Cerebellar cortex (tissue), 1 donor: ENCODE results near the gene EPX.
"Not testable (repeated sequence)": the region's sequence is repeated elsewhere in the genome, so short reads cannot be mapped to it uniquely, and the experiment has no call there.

Experiments
- DNase-seq: peaks from one replicate; pipeline ENCODE4 v3.0.0-alpha.2; 2015; ENCODE audit warnings: low spot score

Gene EPX, protein sequence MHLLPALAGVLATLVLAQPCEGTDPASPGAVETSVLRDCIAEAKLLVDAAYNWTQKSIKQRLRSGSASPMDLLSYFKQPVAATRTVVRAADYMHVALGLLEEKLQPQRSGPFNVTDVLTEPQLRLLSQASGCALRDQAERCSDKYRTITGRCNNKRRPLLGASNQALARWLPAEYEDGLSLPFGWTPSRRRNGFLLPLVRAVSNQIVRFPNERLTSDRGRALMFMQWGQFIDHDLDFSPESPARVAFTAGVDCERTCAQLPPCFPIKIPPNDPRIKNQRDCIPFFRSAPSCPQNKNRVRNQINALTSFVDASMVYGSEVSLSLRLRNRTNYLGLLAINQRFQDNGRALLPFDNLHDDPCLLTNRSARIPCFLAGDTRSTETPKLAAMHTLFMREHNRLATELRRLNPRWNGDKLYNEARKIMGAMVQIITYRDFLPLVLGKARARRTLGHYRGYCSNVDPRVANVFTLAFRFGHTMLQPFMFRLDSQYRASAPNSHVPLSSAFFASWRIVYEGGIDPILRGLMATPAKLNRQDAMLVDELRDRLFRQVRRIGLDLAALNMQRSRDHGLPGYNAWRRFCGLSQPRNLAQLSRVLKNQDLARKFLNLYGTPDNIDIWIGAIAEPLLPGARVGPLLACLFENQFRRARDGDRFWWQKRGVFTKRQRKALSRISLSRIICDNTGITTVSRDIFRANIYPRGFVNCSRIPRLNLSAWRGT

DNA sequence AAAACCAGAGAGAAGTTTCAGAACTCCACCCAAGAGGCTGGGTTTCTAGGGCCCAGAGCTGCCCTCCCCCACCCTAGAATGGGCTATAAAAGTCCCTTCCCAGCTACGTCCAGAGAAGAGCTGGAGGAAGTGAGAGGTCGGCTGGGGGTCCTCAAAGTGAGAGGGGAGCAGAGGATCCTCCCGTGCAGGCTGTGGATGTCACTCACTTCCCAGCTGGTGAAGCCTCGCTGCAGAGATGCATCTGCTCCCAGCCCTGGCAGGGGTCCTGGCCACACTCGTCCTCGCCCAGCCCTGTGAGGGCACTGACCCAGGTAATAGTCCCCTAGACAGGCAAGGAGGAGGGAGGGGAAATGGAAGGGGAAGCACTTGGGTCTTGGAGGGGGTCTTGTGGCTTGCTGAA lies at the start of gene EPX:
Gene EPX, plus strand, starts transcription at position 115 of the 400 bp plus-strand sequence. Its CDS starts 121 bp downstream, at position 236.
- no peak for DNase-seq

DNA sequence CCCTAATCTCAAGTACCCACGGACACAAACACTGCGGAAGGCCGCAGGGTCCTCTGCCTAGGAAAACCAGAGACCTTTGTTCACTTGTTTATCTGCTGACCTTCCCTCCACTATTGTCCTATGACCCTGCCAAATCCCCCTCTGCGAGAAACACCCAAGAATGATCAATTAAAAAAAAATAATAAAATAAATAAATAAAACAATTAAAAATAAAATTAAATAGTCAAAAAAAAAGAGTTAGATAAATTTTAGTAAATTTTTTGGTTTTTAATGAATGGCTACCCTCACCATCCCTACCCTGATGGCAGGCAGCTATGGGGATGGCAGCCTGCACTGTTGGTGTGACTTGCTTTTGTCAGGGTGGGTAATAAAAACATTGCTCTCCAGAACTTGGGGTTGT lies 49.2 kb upstream of the EPX start:
- DNase-seq = not testable (repeated sequence)

DNA sequence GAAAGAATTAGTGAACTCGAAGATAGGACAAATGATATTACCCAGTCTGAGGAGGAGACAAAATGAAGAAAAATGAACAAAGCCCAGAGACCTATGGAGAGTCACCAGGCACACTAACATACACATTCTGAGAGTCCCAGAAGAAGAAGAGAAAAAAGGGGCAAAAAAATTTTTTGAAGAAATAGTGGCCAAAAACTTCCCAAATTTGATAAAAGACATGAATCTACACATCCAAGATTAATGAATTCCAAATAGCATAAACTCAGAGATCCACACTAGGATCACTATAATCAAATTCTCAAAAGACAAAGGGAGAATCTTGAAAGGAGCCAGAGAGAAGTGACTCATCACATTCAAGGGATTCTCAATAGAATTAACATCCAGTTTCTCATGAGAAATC lies 47.7 kb upstream of the EPX start:
- no peak for DNase-seq

DNA sequence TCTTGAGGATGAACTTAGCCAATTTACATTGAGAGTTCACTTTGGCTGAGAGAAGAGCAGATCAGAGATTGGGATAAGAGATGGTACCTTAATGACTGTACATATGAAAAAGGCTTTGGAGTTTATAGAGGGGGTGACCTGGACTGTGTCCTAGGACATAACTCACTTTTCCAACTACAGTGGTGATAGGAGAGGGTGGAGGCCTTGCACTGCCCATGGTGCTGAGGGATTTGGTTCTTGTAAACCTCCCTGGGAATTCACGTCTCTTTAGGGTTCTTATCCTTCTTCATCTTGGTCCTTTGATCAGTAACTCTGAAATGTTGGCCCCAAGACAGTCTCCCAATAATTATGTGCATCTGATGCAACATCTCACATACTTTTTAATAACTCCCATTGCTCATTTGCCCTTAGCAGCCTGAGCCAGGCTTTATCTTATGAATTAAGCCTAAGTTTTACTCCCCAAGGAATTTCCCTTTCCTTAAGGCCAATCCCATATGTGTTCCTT lies 44.5 kb upstream of the EPX start, which contains the start of gene OR4D1:
Gene OR4D1, plus strand, starts transcription at position 455 of the 505 bp plus-strand sequence. CDS start 6,770 bp downstream, outside the sequence.
- DNase-seq = no peak

DNA sequence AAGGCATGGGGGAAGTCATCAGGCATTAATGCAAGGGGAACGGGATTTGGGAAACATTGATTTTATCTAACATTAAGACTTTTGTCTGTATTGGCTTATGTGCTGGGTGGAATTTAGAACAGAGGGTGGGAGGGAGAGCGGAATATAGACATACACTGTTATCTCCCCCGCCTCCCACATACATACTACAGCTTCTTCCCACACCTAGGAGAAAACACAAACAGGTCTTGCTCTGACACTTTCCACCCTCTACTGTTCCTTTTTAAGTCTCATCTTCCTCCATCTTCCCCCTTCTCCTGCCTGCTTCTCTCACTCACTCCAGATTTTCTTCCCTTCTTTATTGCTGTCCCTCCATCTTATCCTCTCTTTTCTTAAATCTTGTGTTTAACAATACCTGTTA lies 43.9 kb upstream of the EPX start:
- DNase-seq = no peak

DNA sequence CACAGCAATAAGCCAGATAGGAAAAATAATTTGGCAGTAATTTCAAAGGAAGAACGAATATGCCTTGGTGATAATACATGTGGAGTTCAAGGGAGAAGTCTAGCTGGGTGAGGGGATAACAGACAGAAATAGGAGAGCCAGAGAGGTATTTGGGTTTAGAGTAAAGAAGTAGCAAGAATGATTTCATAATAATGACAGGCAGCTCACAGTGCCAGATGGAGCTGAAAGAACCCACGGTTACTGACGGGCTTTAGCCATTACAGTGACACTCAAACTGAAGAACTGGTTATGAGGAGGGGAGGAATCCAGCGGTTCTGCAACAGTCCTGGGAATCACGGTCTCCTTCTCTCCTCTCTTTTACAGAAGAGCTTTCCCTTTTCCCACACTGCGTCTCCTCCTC lies 42.1 kb upstream of the EPX start:
- DNase-seq = no peak

DNA sequence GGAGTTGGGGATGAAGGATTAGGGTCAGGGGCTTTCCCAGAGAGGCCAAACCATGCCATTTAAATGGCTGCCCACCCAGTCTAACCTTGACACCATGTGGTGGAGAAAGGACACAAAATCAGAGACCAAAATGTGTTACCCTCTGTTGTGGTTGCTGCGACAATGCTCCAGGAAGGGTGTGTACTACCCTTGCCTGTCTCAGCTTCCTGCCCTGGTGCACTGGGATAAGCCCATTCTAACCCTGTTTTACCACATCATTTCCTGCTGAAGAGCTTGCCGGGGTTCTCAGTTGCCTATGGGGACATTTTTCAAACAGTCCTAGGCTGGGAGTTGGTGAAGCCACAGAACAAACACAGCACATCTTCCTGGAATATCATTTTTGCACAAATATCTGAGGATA lies 39.5 kb upstream of the EPX start:
- DNase-seq = no peak

DNA sequence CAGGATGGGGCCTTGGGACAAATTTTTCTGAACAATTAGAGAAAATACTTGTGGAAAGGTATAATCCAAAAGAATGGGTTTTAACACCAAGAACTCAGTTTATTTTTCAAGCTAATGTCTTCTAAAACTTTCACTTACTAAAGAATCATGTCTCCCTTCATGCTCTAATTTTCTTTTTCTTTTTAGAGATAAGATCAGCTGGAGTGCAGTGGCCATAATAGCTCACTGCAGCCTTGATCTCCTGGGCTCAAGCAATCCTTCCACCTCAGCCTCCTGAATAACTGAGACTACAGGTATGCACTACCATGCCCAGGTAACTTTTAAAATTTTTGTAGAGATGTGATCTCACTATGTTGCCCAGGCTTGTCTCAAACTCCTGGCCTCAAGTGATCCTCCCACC lies 38.9 kb upstream of the EPX start:
- no peak for DNase-seq

DNA sequence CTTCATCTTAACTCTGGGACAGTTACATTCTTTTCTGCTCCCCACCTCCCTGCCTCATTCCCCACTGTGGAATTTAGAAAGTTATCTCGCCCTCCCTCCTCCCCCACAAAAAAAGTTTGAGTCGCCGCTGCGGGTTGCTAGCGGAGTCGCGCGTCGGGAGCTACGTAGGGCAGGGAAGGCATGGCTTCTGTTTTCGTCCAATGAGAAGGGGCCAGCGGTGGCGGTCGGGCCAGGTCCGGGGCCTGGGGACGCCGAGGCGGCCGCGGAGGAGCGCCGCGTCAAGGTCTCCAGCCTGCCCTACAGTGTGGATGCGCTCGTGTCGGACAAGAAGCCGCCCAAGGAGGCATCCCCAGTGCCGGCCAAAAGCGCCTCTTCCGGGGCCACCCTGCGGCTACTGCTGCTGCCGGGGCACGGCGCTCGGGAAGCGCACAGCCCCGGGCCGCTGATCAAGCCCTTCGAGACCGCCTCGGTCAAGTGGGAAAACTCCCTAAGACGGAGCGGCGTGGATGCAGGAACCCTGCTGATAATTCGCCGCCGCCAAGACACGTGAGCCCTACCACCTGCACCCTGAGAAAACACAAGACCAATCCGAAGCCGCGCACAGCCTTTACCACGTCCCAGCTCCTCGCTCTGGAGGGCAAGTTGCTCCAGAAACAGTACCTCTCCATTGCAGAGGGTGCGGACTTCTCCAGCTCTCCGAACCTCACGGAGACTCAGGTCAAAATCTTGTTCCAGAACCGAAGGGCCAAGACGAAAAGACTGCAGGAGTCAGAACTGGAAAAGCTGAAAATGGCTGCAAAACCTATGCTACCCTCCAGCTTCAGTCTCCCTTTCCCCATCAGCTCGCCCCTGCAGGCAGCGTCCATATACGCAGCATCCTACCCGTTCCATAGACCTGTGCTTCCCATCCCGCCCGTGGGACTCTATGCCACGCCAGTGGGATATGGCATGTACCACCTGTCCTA lies 35.4 kb upstream of the EPX start:
- DNase-seq = peak; percentile 55

DNA sequence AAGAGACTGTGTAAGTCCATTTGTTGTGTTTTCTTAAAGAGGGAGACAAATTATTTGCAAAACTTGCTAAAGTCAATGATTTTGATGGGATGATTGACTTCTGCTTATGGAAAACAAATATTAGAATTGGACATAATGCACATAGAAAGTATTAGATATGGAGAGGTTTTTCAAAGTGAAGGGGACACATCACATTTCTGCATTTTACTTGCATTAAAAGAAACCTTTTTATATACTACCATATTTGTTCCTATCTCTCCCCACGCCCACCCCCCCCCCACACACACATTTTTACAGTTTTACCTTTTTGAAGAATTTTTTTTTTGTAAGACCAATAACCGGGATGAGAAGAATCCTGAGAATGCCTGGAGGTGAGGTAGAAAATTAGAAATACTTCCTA lies 34.3 kb upstream of the EPX start:
- no peak for DNase-seq

DNA sequence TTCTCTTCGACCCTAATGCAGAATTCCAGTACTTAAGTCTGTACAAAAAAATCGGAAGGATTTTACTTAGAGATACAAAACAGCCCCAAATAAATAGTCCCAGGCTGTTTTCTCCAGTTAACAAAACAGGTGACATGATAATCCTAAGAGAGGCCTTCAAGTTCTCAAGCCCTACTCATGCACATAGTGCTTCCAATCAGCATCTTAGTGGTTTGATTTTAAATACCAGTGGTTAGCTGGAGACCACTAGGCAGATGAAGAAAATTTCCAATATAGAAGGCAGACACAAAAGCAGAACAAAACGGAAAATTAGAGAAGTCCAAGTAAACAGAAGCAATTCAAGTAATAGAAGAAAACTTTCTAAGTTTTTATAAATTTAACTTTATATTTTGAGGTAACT lies 31.0 kb upstream of the EPX start:
- DNase-seq = no peak

DNA sequence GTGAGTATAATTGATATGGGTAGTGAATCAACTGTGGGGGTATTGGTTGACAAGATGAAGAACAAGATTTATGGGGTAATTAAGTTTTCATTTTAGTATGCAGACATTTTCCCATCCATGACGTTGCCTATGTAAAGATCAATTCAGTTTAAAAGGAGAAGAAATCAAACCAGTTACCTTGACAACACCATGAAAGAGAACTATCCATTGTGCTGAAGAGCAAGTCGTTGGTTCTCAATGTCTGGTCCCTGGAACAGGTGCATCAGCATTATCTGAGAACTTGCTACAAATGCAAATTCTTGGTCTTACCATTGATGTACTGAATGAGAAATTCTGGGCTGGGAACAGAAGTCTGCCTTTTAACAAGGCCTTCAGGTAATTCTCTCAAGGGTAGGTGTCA lies 26.5 kb upstream of the EPX start:
- DNase-seq = no peak

DNA sequence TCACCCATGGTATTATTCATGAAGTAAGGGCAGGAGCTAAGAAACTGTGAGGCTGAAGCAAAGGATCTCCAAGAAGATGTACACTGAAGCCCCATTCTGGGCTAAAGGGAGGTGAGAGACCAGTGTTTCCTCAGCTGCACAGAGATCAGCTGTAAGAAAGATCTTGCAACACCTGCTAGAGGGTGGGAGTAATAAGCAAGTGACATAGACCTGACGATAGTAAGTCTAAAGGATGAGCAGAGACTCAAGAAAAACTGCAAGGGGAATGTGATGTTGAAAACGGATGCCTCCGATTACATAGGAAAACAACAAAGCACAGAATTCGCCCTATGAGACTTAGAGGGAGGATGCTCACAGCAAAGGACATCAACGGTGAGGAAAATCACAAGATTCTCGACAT lies 25.8 kb upstream of the EPX start, which contains the start of gene OR4D2:
Gene OR4D2, plus strand, starts transcription at position 301 of the 400 bp plus-strand sequence. CDS start 2,674 bp downstream, outside the sequence.
- DNase-seq = no peak

DNA sequence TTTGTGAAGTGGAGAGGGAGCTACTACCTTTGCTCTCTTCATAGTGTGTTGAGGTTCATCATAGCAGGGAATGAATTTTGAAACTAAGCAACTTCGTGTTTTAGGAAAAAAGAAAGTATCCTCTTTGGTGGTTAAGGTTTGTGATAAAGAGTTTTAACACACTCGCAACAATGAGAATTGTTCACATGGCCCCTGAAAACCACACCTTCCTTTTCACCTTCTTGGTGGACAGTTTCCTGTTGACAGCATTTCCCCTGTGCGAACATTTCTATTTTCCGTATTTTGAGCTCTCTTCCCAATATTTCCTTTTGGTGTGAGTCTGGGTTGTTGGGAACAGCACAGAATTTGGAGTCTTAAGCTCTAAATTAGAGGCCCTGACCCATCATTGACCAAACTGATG lies 21.9 kb upstream of the EPX start:
- no peak for DNase-seq

DNA sequence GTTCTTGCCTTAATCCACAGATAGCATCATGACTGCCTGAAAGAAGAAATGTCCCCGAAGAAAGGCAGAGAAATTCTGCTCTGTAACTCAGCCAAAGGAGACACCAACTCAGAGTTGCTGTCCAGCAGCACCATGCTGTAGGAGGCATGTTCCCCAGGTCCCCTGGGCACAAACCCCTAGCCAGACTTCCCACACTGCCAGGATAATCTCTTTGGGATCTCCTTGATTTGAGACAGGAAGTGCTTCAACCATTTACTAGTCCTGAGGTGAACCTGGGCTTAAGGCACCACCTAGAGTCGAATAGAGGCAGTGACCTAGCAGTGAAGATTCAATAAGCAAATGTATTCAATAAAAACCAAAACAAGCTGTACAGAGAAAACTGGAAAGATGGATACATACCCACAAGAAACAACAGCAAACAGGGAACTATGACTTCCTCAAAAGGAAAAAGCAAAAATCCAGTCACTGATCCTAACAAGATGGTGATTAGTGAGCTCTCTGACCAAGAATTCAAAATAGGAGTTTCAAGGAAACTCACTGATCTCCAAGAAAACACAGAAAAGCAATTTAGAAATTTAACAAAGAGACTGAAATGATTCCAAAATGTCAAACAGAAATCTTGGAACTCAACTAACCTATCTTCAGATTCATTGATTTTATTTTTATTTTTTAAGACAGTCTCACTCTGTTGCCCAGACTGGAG lies 20.0 kb upstream of the EPX start:
- peak; percentile 44 for DNase-seq

DNA sequence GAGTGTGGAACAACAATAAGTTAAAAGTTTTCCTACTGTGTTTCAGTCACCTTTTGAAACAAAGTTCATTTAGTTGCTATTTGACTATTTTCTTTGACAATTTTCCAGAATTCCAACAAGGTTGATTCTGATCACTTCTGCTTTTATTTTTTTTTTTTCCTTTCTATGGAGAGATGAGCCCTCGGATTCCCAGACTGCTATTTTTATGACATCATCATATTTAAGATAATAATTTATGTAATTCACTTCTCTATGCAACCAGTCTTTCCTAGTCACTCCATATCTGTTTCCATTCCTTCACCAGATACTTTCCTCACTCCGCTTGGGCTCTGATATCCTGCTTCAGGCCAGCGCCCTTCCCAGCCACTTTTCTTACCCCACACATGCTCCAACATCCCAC lies 17.7 kb upstream of the EPX start:
- no peak for DNase-seq

DNA sequence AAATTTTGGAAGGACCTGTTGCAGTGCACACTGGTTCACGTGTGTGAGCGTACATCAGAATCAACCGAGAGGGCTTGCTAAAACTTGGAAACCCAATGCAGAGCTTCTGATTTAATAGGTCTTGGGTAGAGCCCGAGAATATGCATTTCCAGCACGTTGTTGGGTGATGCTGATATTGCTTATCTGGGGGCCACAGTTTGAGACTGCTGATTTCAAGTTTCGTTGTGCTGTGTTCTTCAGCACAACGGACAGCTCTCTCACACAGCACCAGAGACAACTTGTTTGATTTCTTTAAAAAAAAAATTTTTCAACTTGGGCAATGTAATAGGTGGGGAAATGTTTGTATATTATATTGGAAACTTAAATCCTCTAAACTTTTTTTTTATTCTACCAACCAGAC lies 16.3 kb upstream of the EPX start:
- DNase-seq = no peak

DNA sequence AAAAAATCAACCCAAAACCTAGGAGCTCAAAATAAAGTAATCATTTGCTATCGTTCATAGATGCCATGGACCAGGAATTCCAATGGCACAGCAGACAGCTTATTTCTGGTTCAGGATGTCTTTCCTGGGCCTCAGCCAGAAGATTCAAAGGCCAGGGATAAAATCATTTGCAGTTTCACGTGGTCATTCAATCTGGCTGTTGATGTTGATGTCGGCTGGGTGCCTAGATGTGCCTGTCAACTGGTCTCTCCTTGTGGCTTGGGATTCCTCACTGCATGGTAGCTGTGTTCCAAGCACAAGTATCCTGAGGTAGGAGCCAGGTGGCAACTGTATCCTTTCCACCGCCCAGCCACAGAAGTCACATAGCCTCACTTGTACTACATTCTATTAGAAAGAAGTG lies 10.7 kb upstream of the EPX start:
- peak; percentile 70 for DNase-seq

DNA sequence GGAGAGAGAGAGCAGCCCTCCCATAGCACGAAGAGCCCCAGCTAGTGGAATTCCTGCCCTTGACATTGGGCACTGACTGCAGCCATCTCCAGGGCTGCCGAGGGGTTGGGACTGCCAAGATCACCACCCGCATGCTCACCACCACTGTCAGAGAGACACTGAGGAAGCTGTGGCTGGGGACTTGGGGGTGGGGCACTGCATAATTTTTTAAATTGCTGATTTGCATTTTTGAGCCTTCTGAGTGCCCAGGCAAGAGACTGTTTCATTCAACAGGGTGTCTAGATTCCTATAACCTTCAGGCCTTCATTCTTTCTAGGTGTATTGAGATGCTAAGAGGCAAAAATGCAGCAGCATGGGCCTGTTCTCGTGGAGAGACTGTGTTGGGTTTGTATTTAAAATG lies 9.0 kb upstream of the EPX start:
- no peak for DNase-seq

DNA sequence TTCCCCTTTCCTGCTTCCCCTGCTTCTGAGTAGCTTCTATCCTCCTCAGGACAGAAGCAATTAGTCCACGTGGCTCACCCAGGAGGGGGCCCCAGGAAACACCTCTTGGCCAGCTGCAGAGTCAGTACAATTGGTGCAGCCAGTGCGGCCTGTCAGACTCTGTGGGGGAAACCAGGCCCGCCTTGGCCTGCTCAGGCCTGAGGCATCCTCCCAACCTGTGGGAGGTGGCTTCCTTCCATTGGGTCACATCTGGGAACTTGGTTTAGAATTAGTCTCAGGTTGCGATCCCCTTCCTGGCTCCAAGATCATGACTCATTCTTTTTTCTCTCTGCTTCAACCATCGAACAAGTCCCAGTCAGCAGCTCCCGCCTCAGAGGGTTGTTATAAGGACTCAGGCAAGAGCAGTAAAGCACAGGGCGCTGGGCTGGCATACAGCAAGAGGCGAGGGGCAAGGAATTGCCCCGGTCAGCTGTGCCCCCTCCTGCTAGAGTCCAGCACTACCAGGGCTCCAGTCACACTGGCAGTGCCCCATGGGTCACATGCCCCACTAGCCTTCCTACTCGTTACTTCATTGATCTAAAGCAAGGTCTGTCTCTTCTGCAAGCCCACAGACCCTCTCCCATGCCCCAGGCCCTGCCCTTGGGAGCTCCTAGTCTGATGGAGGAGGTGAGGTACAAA lies 8.1 kb upstream of the EPX start:
- no peak for DNase-seq
